SU-DHL-6 (cell line): ENCODE results near the gene KNOP1.

Experiments
- EZH2phosphoT487 ChIP-seq: fragments of 200-600 bp; sonication (generic), shearing (Covaris generic); conservative IDR thresholded peaks from 2 replicates; pipeline ENCODE4 v1.6.1; 2018; ENCODE audit warnings: mild to moderate bottlenecking, antibody characterized with exemption, low read length, moderate library complexity, mixed read lengths
- TF ChIP-seq, protein P1 (sequence below): fragments of 200-600 bp; sonication (generic); IDR thresholded peaks from one replicate; pipeline ENCODE4 v1.5.1; 2017; ENCODE audit warnings: antibody characterized with exemption, mild to moderate bottlenecking, low read length, moderate library complexity; ENCODE audit not compliant: insufficient read depth, poor library complexity, severe bottlenecking

DNA sequence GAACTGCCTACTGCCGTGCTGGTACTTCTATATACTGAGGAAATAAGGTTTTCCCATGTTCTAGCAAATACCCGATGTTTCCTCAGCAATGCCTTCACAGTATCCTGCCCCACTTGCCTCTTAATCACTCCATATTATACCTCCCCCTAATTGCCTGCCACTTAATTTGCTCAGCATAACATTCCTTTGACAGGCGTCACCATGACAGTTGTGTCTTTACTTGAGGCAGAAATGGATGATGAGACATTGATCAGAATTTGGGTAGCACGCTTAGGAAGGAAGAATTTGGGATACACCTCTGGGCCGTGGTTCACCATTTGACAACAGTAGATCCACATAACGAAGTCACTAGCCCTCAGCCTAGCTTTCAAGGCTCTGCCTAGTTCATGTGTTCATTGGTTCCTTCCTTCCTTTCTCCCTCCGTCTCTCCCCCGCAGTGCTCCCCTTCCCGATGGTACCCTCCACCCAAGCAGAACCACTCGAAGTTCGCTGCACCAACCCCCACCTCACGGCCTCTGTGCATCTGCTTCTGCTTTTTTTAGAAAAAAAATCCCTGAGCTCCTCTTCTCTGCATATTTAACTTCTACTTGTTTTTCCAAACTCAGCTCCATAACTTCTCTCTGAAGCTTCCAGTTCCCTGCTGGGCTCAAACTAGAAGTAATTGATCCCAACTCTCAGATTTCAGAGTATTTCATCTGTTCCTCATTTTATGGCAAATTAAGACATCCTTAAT lies 19.4 kb upstream of the KNOP1 start:
- TF ChIP-seq, protein P1, sequence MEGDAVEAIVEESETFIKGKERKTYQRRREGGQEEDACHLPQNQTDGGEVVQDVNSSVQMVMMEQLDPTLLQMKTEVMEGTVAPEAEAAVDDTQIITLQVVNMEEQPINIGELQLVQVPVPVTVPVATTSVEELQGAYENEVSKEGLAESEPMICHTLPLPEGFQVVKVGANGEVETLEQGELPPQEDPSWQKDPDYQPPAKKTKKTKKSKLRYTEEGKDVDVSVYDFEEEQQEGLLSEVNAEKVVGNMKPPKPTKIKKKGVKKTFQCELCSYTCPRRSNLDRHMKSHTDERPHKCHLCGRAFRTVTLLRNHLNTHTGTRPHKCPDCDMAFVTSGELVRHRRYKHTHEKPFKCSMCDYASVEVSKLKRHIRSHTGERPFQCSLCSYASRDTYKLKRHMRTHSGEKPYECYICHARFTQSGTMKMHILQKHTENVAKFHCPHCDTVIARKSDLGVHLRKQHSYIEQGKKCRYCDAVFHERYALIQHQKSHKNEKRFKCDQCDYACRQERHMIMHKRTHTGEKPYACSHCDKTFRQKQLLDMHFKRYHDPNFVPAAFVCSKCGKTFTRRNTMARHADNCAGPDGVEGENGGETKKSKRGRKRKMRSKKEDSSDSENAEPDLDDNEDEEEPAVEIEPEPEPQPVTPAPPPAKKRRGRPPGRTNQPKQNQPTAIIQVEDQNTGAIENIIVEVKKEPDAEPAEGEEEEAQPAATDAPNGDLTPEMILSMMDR, result no peak
- no peak for TF ChIP-seq EZH2phosphoT487
